H9 (cell line): ENCODE data around the gene ENOX1. TPM values are rescaled to one million over a fixed set of nuclear protein-coding genes. Genes with fewer than 3 reads are reported as not detected.

Experiments used
- DNase-seq: peaks from one replicate; pipeline ENCODE4 v3.0.0-alpha.2; 2017
- H2AFZ ChIP-seq: one replicate; pipeline ENCODE4 v1.6.1; 2013; ENCODE audit warnings: mild to moderate bottlenecking, low read length, control low read depth, moderate library complexity
- H2AK5ac ChIP-seq: 2 replicates; pipeline ENCODE4 v1.6.1; 2013; ENCODE audit warnings: low read length, control low read depth, mixed read lengths; ENCODE audit not compliant: insufficient read length
- H2BK120ac ChIP-seq: one replicate; pipeline ENCODE4 v1.6.1; 2013; ENCODE audit warnings: low read depth, mild to moderate bottlenecking, low read length, control low read depth, inconsistent platforms; ENCODE audit not compliant: poor library complexity, severe bottlenecking
- H2BK12ac ChIP-seq: 2 replicates; pipeline ENCODE4 v1.6.1; 2013; ENCODE audit warnings: low read length, control low read depth, mixed read lengths, low read depth; ENCODE audit not compliant: insufficient read length
- H2BK15ac ChIP-seq: 2 replicates; pipeline ENCODE4 v1.6.1; 2013; ENCODE audit warnings: low read depth, low read length, control low read depth
- H2BK20ac ChIP-seq: one replicate; pipeline ENCODE4 v1.6.1; 2013; ENCODE audit warnings: low read depth, mild to moderate bottlenecking, low read length, control low read depth, inconsistent platforms; ENCODE audit not compliant: poor library complexity, severe bottlenecking
- H2BK5ac ChIP-seq: 2 replicates; pipeline ENCODE4 v1.6.1; 2013; ENCODE audit warnings: low read length, control low read depth, mixed read lengths; ENCODE audit not compliant: insufficient read length
- H3K14ac ChIP-seq: 2 replicates; pipeline ENCODE4 v1.6.1; 2013; ENCODE audit warnings: low read length, control low read depth; ENCODE audit not compliant: insufficient read depth
- H3K18ac ChIP-seq: 2 replicates; pipeline ENCODE4 v1.6.1; 2013; ENCODE audit warnings: low read depth, mild to moderate bottlenecking, mixed read lengths, low read length, control low read depth; ENCODE audit not compliant: insufficient read length
- H3K23ac ChIP-seq: 2 replicates; pipeline ENCODE4 v1.6.1; 2013; ENCODE audit warnings: low read length, control low read depth, mixed read lengths, low read depth; ENCODE audit not compliant: insufficient read length
- H3K23me2 ChIP-seq: 2 replicates; pipeline ENCODE4 v1.6.1; 2013; ENCODE audit warnings: low read depth, mild to moderate bottlenecking, mixed read lengths, low read length, control low read depth; ENCODE audit not compliant: insufficient read length, poor library complexity, severe bottlenecking
- H3K27ac ChIP-seq: 2 replicates; pipeline ENCODE4 v1.5.1; 2013; ENCODE audit warnings: low read length, control low read depth, mixed read lengths, low read depth; ENCODE audit not compliant: insufficient read length
- H3K27me3 ChIP-seq: 2 replicates; pipeline ENCODE4 v1.6.1; 2013; ENCODE audit warnings: low read length, control low read depth, inconsistent platforms; ENCODE audit not compliant: insufficient read depth
- H3K4ac ChIP-seq: 2 replicates; pipeline ENCODE4 v1.6.1; 2013; ENCODE audit warnings: low read depth, mild to moderate bottlenecking, control low read depth, inconsistent platforms, low read length, moderate library complexity
- H3K4me1 ChIP-seq: 2 replicates; pipeline ENCODE4 v1.6.1; 2013; ENCODE audit warnings: low read length, control low read depth, inconsistent platforms; ENCODE audit not compliant: insufficient read depth
- H3K4me2 ChIP-seq: 2 replicates; pipeline ENCODE4 v1.6.1; 2013; ENCODE audit warnings: low read length, control low read depth, mixed read lengths; ENCODE audit not compliant: insufficient read length, insufficient read depth
- H3K56ac ChIP-seq: 2 replicates; pipeline ENCODE4 v1.6.1; 2013; ENCODE audit warnings: low read depth, mild to moderate bottlenecking, mixed read lengths, low read length, control low read depth; ENCODE audit not compliant: insufficient read length
- H3K79me1 ChIP-seq: 2 replicates; pipeline ENCODE4 v1.6.1; 2013; ENCODE audit warnings: low read depth, mild to moderate bottlenecking, moderate library complexity, low read length, control low read depth, inconsistent platforms; ENCODE audit not compliant: insufficient read depth, poor library complexity, severe bottlenecking
- H3K79me2 ChIP-seq: 2 replicates; pipeline ENCODE4 v1.6.1; 2013; ENCODE audit warnings: low read length, control low read depth, inconsistent platforms; ENCODE audit not compliant: insufficient read depth
- H3K9ac ChIP-seq: 2 replicates; pipeline ENCODE4 v1.6.1; 2013; ENCODE audit warnings: low read length, control low read depth, mixed read lengths; ENCODE audit not compliant: insufficient read length; ENCODE audit errors: extremely low read depth
- H3K9me3 ChIP-seq: one replicate; pipeline ENCODE4 v1.6.1; 2013; ENCODE audit warnings: low read depth, low read length, inconsistent platforms; ENCODE audit not compliant: control insufficient read depth
- H3T11ph ChIP-seq: one replicate; pipeline ENCODE4 v1.6.1; 2013; ENCODE audit warnings: mild to moderate bottlenecking, low read length, control low read depth, inconsistent platforms
- H4K20me1 ChIP-seq: one replicate; pipeline ENCODE4 v1.6.1; 2013; ENCODE audit not compliant: control insufficient read depth, insufficient read length, insufficient read depth
- H4K5ac ChIP-seq: 2 replicates; pipeline ENCODE4 v1.6.1; 2013; ENCODE audit warnings: low read depth, mild to moderate bottlenecking, mixed read lengths, low read length, control low read depth; ENCODE audit not compliant: insufficient read length
- H4K8ac ChIP-seq: replicated peaks from 2 replicates; pipeline ENCODE4 v1.6.1; 2013; ENCODE audit warnings: low read length, control low read depth, mixed read lengths, low read depth; ENCODE audit not compliant: insufficient read length
- H4K91ac ChIP-seq: 2 replicates; pipeline ENCODE4 v1.6.1; 2013; ENCODE audit warnings: low read depth, mild to moderate bottlenecking, moderate library complexity, mixed read lengths, low read length, control low read depth; ENCODE audit not compliant: insufficient read length
- H3K27ac Mint-ChIP-seq, 3 experiments: 2 replicates in 2 of 3; 3 replicates in 1 of 3; pipeline ENCODE4 v1.8.0; 2020 to 2021; ENCODE audit warnings: mixed read lengths in 3 of 3, mild to moderate bottlenecking in 1 of 3, moderate library complexity in 1 of 3
- H3K27me3 Mint-ChIP-seq: 2 replicates; pipeline ENCODE4 v1.8.0; 2021; ENCODE audit warnings: low read depth, mild to moderate bottlenecking, moderate library complexity, mixed read lengths
- H3K36me3 Mint-ChIP-seq, 3 experiments: 2 replicates in 2 of 3; 3 replicates in 1 of 3; pipeline ENCODE4 v1.8.0; 2020 to 2021; ENCODE audit warnings: low read depth in 3 of 3, mixed read lengths in 3 of 3; ENCODE audit not compliant: insufficient read depth in 1 of 3
- H3K4me1 Mint-ChIP-seq, 2 experiments: 2 replicates each; pipeline ENCODE4 v1.8.0; 2020; ENCODE audit warnings: mixed read lengths in 2 of 2
- H3K4me3 Mint-ChIP-seq, 2 experiments: 2 replicates in 1 of 2; 3 replicates in 1 of 2; pipeline ENCODE4 v1.8.0; 2020 to 2021; ENCODE audit warnings: mild to moderate bottlenecking in 2 of 2, mixed read lengths in 2 of 2, moderate library complexity in 1 of 2
- H3K9me3 Mint-ChIP-seq, 2 experiments: 2 replicates in 1 of 2; 3 replicates in 1 of 2; pipeline ENCODE4 v1.8.0; 2020; ENCODE audit warnings: mild to moderate bottlenecking in 2 of 2, mixed read lengths in 2 of 2, moderate library complexity in 1 of 2
- CTCF ChIP-seq: fragments of 200-600 bp; sonication (generic); conservative IDR thresholded peaks from 3 replicates; pipeline ENCODE4 v1.8.0; 2021; ENCODE audit warnings: antibody characterized with exemption, mild to moderate bottlenecking
- WGBS: extraction: QIAGEN DNeasy Blood & Tissue Kit; methylation state at CpG from one replicate; pipeline ENCODE4 v1.1.7; 2013; ENCODE audit warnings: missing lambda C conversion rate, low lambda C conversion rate, mixed read lengths; ENCODE audit not compliant: insufficient read length; ENCODE audit errors: extremely low coverage; 5-methylcytosine and 5-hydroxymethylcytosine counted together
- total RNA-seq: library from RNA; stranded (reverse); gene quantifications from 2 replicates; pipeline ENCODE4 v1.2.1, GENCODE V29; 2021

ENOX1 gene
- total RNA-seq, 1 experiment from 2014 or later, result 0.24 TPM

GRCh38 chr13:43441464-43441863, 345.3 kb downstream of the ENOX1 start:
- H3K79me1 ChIP-seq, result no peaks in the 10 kb centered on the region
- H2AFZ ChIP-seq, result no peak overlapping the region
- H3K36me3 Mint-ChIP-seq, result no peaks in the 10 kb centered on the region
- H3K4me1 ChIP-seq, result no peaks in the 10 kb centered on the region
- WGBS, result no CpG with 5 or more reads among the region's 6 CpGs
- H3K14ac ChIP-seq, result no peak overlapping the region
- H3K56ac ChIP-seq, result no peak overlapping the region
- H3K27ac Mint-ChIP-seq, result no peak overlapping the region
- no peak overlapping the region for H3K27ac ChIP-seq
- no peak overlapping the region for H3K9ac ChIP-seq
- H3K4me2 ChIP-seq, result no peak overlapping the region
- no peaks in the 10 kb centered on the region for H3K27me3 ChIP-seq
- H4K91ac ChIP-seq, result no peak overlapping the region
- no peaks in the 10 kb centered on the region for H4K20me1 ChIP-seq
- no peak overlapping the region for H3K18ac ChIP-seq
- no peak overlapping the region for H2BK20ac ChIP-seq
- H3K27me3 Mint-ChIP-seq, result no peaks in the 10 kb centered on the region; the same call in 1 of the 2 replicates
- H3K23ac ChIP-seq, result no peak overlapping the region
- H3K4me1 Mint-ChIP-seq, result peaks cover 15% of the 10 kb centered on the region in 2 experiments
- no peak overlapping the region for H2BK12ac ChIP-seq
- no peaks in the 10 kb centered on the region for H3K23me2 ChIP-seq
- no peak overlapping the region for H3T11ph ChIP-seq
- no peaks in the 10 kb centered on the region for H3K79me2 ChIP-seq
- H2BK5ac ChIP-seq, result no peak overlapping the region
- H3K9me3 ChIP-seq, result no peaks in the 10 kb centered on the region
- no peaks in the 10 kb centered on the region for H3K9me3 Mint-ChIP-seq
- no peak overlapping the region for H2BK15ac ChIP-seq
- no peak overlapping the region for H3K4ac ChIP-seq
- H3K4me3 Mint-ChIP-seq, result no peak overlapping the region
- no peak overlapping the region for H4K8ac ChIP-seq
- DNase-seq, result no peak
- TF ChIP-seq CTCF, result peak; percentile 36; the same call in 2 of the 3 replicates
- no peak overlapping the region for H4K5ac ChIP-seq
- H2AK5ac ChIP-seq, result no peak overlapping the region
- H2BK120ac ChIP-seq, result no peak overlapping the region
